GM23338 (cell line): ENCODE data around the gene PITRM1.

Source experiments
- CREB1 ChIP-seq: fragments of 250-450 bp; sonication (Bioruptor Pico); IDR thresholded peaks from 2 replicates; pipeline ENCODE4 v1.5.0; 2020; ENCODE audit warnings: low read depth, mild to moderate bottlenecking, moderate library complexity
- EZH2 ChIP-seq: fragments of 200-600 bp; sonication (generic); IDR thresholded peaks from one replicate; pipeline ENCODE4 v1.8.0; 2017; ENCODE audit warnings: antibody characterized with exemption, mild to moderate bottlenecking, low read depth; ENCODE audit not compliant: unreplicated experiment
- EZH2phosphoT487 ChIP-seq: fragments of 200-600 bp; sonication (generic); IDR thresholded peaks from one replicate; pipeline ENCODE4 v1.8.1; 2018; ENCODE audit warnings: antibody characterized with exemption; ENCODE audit not compliant: unreplicated experiment
- JUNB ChIP-seq: IDR thresholded peaks from one replicate; pipeline ENCODE4 v1.6.1; 2016; ENCODE audit warnings: antibody characterized with exemption; ENCODE audit not compliant: unreplicated experiment
- NANOG ChIP-seq: IDR thresholded peaks from 2 replicates; pipeline ENCODE4 v1.6.1; 2016; ENCODE audit warnings: antibody characterized with exemption, borderline replicate concordance
- POLR2AphosphoS5 ChIP-seq: IDR thresholded peaks from 2 replicates; pipeline ENCODE4 v1.6.1; 2016; ENCODE audit warnings: antibody characterized with exemption, low read depth
- STAT1 ChIP-seq: IDR thresholded peaks from one replicate; pipeline ENCODE4 v1.6.1; 2016; ENCODE audit warnings: antibody characterized with exemption; ENCODE audit not compliant: unreplicated experiment
- ZNF114 ChIP-seq: fragments of 250-450 bp; sonication (Bioruptor Pico); IDR thresholded peaks from 2 replicates; pipeline ENCODE4 v1.5.0; 2020; ENCODE audit warnings: mild to moderate bottlenecking, moderate library complexity
- ZNF331 ChIP-seq: fragments of 250-450 bp; sonication (Bioruptor Pico); IDR thresholded peaks from 2 replicates; pipeline ENCODE4 v1.5.0; 2020; ENCODE audit warnings: low read depth, mild to moderate bottlenecking, moderate library complexity
- TF ChIP-seq, protein P1 (sequence below), 2 experiments: fragments of 200-600 bp in 1 of 2; sonication (generic) in 1 of 2; conservative IDR thresholded peaks; 2 replicates each; pipeline versions ENCODE4 v1.5.1 to v1.6.1; 2016 to 2017; ENCODE audit warnings: antibody characterized with exemption in 2 of 2, low read depth in 2 of 2, mild to moderate bottlenecking in 2 of 2, moderate library complexity in 1 of 2
- TF ChIP-seq, protein P2 (sequence below): IDR thresholded peaks from 2 replicates; pipeline ENCODE4 v1.6.1; 2016; ENCODE audit warnings: antibody characterized with exemption
- TF ChIP-seq, protein P3 (sequence below): IDR thresholded peaks from one replicate; pipeline ENCODE4 v1.6.1; 2018; ENCODE audit warnings: antibody characterized with exemption; ENCODE audit not compliant: unreplicated experiment
- TF ChIP-seq, protein P4 (sequence below): fragments of 250-450 bp; sonication (Bioruptor Pico); IDR thresholded peaks from 2 replicates; pipeline ENCODE4 v1.5.0; 2020; ENCODE audit warnings: mild to moderate bottlenecking, moderate library complexity

DNA sequence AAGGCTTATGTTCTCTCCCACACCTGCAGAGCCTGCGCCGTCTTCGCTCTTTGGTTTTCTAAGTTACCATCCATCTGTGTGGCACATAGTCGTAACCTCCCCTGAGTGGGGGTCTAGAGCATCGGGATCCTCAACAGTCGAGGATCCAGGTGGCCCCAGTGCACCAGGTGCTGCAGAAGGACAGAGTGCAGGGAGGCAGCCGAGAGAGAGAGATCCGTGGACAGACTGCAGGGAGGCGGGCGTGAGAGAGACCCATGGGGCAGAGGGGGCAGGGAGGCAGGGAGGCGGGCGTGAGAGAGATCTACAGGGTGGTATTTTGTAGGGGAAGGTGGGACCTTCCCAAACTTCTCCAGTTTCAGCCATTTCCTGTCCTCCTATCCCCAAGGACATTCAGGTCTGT lies 62.9 kb downstream of the PITRM1 start:
- TF ChIP-seq, protein P1, sequence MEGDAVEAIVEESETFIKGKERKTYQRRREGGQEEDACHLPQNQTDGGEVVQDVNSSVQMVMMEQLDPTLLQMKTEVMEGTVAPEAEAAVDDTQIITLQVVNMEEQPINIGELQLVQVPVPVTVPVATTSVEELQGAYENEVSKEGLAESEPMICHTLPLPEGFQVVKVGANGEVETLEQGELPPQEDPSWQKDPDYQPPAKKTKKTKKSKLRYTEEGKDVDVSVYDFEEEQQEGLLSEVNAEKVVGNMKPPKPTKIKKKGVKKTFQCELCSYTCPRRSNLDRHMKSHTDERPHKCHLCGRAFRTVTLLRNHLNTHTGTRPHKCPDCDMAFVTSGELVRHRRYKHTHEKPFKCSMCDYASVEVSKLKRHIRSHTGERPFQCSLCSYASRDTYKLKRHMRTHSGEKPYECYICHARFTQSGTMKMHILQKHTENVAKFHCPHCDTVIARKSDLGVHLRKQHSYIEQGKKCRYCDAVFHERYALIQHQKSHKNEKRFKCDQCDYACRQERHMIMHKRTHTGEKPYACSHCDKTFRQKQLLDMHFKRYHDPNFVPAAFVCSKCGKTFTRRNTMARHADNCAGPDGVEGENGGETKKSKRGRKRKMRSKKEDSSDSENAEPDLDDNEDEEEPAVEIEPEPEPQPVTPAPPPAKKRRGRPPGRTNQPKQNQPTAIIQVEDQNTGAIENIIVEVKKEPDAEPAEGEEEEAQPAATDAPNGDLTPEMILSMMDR (conservative IDR thresholded peaks at IDR 0.05; ENCODE audit: low read depth in 2 of 2) = no peak
- TF ChIP-seq, protein P2, sequence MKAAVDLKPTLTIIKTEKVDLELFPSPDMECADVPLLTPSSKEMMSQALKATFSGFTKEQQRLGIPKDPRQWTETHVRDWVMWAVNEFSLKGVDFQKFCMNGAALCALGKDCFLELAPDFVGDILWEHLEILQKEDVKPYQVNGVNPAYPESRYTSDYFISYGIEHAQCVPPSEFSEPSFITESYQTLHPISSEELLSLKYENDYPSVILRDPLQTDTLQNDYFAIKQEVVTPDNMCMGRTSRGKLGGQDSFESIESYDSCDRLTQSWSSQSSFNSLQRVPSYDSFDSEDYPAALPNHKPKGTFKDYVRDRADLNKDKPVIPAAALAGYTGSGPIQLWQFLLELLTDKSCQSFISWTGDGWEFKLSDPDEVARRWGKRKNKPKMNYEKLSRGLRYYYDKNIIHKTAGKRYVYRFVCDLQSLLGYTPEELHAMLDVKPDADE = no peak
- TF ChIP-seq JUNB (no peak), ZNF114 (CRISPR knock-in tag) (no peak), EZH2 (no peak), ZNF331 (CRISPR knock-in tag) (no peak), EZH2phosphoT487 (no peak), POLR2AphosphoS5 (no peak), CREB1 (CRISPR knock-in tag) (no peak), NANOG (no peak), STAT1 (no peak)
- TF ChIP-seq, protein P3, sequence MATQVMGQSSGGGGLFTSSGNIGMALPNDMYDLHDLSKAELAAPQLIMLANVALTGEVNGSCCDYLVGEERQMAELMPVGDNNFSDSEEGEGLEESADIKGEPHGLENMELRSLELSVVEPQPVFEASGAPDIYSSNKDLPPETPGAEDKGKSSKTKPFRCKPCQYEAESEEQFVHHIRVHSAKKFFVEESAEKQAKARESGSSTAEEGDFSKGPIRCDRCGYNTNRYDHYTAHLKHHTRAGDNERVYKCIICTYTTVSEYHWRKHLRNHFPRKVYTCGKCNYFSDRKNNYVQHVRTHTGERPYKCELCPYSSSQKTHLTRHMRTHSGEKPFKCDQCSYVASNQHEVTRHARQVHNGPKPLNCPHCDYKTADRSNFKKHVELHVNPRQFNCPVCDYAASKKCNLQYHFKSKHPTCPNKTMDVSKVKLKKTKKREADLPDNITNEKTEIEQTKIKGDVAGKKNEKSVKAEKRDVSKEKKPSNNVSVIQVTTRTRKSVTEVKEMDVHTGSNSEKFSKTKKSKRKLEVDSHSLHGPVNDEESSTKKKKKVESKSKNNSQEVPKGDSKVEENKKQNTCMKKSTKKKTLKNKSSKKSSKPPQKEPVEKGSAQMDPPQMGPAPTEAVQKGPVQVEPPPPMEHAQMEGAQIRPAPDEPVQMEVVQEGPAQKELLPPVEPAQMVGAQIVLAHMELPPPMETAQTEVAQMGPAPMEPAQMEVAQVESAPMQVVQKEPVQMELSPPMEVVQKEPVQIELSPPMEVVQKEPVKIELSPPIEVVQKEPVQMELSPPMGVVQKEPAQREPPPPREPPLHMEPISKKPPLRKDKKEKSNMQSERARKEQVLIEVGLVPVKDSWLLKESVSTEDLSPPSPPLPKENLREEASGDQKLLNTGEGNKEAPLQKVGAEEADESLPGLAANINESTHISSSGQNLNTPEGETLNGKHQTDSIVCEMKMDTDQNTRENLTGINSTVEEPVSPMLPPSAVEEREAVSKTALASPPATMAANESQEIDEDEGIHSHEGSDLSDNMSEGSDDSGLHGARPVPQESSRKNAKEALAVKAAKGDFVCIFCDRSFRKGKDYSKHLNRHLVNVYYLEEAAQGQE = no peak
- TF ChIP-seq, protein P4, sequence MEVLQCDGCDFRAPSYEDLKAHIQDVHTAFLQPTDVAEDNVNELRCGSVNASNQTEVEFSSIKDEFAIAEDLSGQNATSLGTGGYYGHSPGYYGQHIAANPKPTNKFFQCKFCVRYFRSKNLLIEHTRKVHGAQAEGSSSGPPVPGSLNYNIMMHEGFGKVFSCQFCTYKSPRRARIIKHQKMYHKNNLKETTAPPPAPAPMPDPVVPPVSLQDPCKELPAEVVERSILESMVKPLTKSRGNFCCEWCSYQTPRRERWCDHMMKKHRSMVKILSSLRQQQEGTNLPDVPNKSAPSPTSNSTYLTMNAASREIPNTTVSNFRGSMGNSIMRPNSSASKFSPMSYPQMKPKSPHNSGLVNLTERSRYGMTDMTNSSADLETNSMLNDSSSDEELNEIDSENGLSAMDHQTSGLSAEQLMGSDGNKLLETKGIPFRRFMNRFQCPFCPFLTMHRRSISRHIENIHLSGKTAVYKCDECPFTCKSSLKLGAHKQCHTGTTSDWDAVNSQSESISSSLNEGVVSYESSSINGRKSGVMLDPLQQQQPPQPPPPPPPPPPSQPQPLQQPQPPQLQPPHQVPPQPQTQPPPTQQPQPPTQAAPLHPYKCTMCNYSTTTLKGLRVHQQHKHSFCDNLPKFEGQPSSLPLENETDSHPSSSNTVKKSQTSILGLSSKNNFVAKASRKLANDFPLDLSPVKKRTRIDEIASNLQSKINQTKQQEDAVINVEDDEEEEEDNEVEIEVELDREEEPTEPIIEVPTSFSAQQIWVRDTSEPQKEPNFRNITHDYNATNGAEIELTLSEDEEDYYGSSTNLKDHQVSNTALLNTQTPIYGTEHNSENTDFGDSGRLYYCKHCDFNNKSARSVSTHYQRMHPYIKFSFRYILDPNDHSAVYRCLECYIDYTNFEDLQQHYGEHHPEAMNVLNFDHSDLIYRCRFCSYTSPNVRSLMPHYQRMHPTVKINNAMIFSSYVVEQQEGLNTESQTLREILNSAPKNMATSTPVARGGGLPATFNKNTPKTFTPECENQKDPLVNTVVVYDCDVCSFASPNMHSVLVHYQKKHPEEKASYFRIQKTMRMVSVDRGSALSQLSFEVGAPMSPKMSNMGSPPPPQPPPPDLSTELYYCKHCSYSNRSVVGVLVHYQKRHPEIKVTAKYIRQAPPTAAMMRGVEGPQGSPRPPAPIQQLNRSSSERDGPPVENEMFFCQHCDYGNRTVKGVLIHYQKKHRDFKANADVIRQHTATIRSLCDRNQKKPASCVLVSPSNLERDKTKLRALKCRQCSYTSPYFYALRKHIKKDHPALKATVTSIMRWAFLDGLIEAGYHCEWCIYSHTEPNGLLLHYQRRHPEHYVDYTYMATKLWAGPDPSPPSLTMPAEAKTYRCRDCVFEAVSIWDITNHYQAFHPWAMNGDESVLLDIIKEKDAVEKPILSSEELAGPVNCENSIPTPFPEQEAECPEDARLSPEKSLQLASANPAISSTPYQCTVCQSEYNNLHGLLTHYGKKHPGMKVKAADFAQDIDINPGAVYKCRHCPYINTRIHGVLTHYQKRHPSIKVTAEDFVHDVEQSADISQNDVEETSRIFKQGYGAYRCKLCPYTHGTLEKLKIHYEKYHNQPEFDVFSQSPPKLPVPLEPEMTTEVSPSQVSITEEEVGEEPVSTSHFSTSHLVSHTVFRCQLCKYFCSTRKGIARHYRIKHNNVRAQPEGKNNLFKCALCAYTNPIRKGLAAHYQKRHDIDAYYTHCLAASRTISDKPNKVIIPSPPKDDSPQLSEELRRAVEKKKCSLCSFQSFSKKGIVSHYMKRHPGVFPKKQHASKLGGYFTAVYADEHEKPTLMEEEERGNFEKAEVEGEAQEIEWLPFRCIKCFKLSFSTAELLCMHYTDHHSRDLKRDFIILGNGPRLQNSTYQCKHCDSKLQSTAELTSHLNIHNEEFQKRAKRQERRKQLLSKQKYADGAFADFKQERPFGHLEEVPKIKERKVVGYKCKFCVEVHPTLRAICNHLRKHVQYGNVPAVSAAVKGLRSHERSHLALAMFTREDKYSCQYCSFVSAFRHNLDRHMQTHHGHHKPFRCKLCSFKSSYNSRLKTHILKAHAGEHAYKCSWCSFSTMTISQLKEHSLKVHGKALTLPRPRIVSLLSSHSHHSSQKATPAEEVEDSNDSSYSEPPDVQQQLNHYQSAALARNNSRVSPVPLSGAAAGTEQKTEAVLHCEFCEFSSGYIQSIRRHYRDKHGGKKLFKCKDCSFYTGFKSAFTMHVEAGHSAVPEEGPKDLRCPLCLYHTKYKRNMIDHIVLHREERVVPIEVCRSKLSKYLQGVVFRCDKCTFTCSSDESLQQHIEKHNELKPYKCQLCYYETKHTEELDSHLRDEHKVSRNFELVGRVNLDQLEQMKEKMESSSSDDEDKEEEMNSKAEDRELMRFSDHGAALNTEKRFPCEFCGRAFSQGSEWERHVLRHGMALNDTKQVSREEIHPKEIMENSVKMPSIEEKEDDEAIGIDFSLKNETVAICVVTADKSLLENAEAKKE (CRISPR knock-in tag) = no peak
